Measurements from ENCODE around the gene NAT9. TPM values are rescaled to one million over a fixed set of nuclear protein-coding genes. Genes with fewer than 3 reads are reported as not detected.
A peak's percentile ranks its signal among the peaks of the same experiment; 100 is the strongest.

Gene NAT9
- total RNA-seq: 10 to 100 TPM; 58.3 to 77.3 TPM
- 52.6 TPM for polyA plus RNA-seq (2013, experiment 1 of 2)
- polyA plus RNA-seq (2013, experiment 2 of 2): 39.7 TPM
- long read RNA-seq, experiment 1, partial matches to known transcripts: 2 of 13 reads
- long read RNA-seq, experiment 1, other reads (novel, unspliced or antisense): 8 of 13 reads
- long read RNA-seq, experiment 2, transcript NAT9-210 (7 exons, 1,860 nt): major isoform, 9 of 103 reads
- long read RNA-seq, experiment 2, transcript NAT9-201 (7 exons, 1,875 nt): minor isoform, 8 of 103 reads
- long read RNA-seq, experiment 2, transcript NAT9-225 (6 exons, 1,993 nt): minor isoform, 7 of 103 reads
- long read RNA-seq, experiment 2, partial matches to known transcripts: 9 of 103 reads
- long read RNA-seq, experiment 2, other reads (novel, unspliced or antisense): 60 of 103 reads
- long read RNA-seq, experiment 3, transcript NAT9-201 (7 exons, 1,875 nt): minor isoform, 27 of 270 reads
- long read RNA-seq, experiment 3, transcript NAT9-212 (7 exons, 1,011 nt): minor isoform, 5 of 270 reads
- long read RNA-seq, experiment 3, transcript NAT9-210 (7 exons, 1,860 nt): major isoform, 57 of 270 reads
- long read RNA-seq, experiment 3, transcript NAT9-225 (6 exons, 1,993 nt): minor isoform, 18 of 270 reads
- long read RNA-seq, experiment 3, partial matches to known transcripts: 16 of 270 reads
- long read RNA-seq, experiment 3, other reads (novel, unspliced or antisense): 131 of 270 reads
- long read RNA-seq, experiment 4, transcript NAT9-225 (6 exons, 1,993 nt): minor isoform, 8 of 135 reads
- long read RNA-seq, experiment 4, transcript NAT9-210 (7 exons, 1,860 nt): major isoform, 29 of 135 reads
- long read RNA-seq, experiment 4, transcript NAT9-215 (2 exons, 744 nt): minor isoform, 6 of 135 reads
- long read RNA-seq, experiment 4, transcript NAT9-201 (7 exons, 1,875 nt): minor isoform, 17 of 135 reads
- long read RNA-seq, experiment 4, partial matches to known transcripts: 4 of 135 reads
- long read RNA-seq, experiment 4, other reads (novel, unspliced or antisense): 59 of 135 reads

- Histone ChIP-seq H3K4me1 (ENCODE audit: control insufficient read depth, insufficient read depth, low read length) (peaks cover 5% of the 10 kb centered on the region), H3K27ac (ENCODE audit: low read depth, low read length) (peak within 1 kb of the TSS; percentile 50), H3K9ac (ENCODE audit: extremely low read depth, low read length, poor library complexity, severe bottlenecking) (peak within 1 kb of the TSS; percentile 67), H3K4me3 (ENCODE audit: low read length) (peak within 1 kb of the TSS; percentile 97), H3K27me3 (ENCODE audit: control insufficient read depth, insufficient read depth, low read length, poor library complexity, severe bottlenecking) (no peaks in the 10 kb centered on the region), H3K36me3 (ENCODE audit: control insufficient read depth, insufficient read depth, low read length) (peaks cover 56% of the 10 kb centered on the region), H3K9me3 (ENCODE audit: control insufficient read depth, low read length) (no peaks in the 10 kb centered on the region)
- Mint-ChIP-seq H3K36me3 (ENCODE audit: low read depth) (peaks cover 41% of the 10 kb centered on the region), H3K4me1 (peaks cover 9% of the 10 kb centered on the region), H3K27ac (peak within 1 kb of the TSS; percentile 90), H3K27me3 (ENCODE audit: insufficient read depth) (no peaks in the 10 kb centered on the region), H3K4me3 (peak within 1 kb of the TSS; percentile 87), H3K9me3 (no peaks in the 10 kb centered on the region)
- peak; percentile 100 for DNase-seq
- TF ChIP-seq CTCF (conservative IDR thresholded peaks at IDR 0.05): no peak
- WGBS, 2 experiments (ENCODE audit: insufficient coverage in 1 of 2, insufficient read length in 1 of 2): 0% methylated on average over 63 of the region's 64 CpGs; no CpG with 5 or more reads in 1 of the 2 experiments
These were observed at the start of gene NAT9 for GRCh38 chr17:74776044-74776962. NAT9 (minus strand) TSS chr17:74776345; CDS start chr17:74775698, 647 bp downstream.

GRCh38 chr17:74824961-74825627, 48.9 kb upstream of the NAT9 start:
- no peak for DNase-seq
- Mint-ChIP-seq H3K4me3 (no peak overlapping the region), H3K4me1 (no peaks in the 10 kb centered on the region), H3K27me3 (ENCODE audit: insufficient read depth) (no peaks in the 10 kb centered on the region), H3K36me3 (ENCODE audit: low read depth) (peaks cover 17% of the 10 kb centered on the region), H3K9me3 (no peaks in the 10 kb centered on the region), H3K27ac (no peak overlapping the region)
- no peak overlapping the region for H3K9ac ChIP-seq (ENCODE audit: extremely low read depth, low read length, poor library complexity, severe bottlenecking)
- no peak overlapping the region for H3K4me3 ChIP-seq (ENCODE audit: low read length)
- peak overlapping the region; percentile 24 for H3K27ac ChIP-seq (ENCODE audit: low read depth, low read length)
- no peak for TF ChIP-seq CTCF (conservative IDR thresholded peaks at IDR 0.05)
- 90 to 92% methylated on average over 5 to 11 of the region's 11 CpGs for WGBS, 2 experiments (ENCODE audit: insufficient coverage in 1 of 2, insufficient read length in 1 of 2)
- no peaks in the 10 kb centered on the region for H3K4me1 ChIP-seq (ENCODE audit: control insufficient read depth, insufficient read depth, low read length)
- no peaks in the 10 kb centered on the region for H3K9me3 ChIP-seq (ENCODE audit: control insufficient read depth, low read length)
- H3K27me3 ChIP-seq (ENCODE audit: control insufficient read depth, insufficient read depth, low read length, poor library complexity, severe bottlenecking): no peaks in the 10 kb centered on the region
- H3K36me3 ChIP-seq (ENCODE audit: control insufficient read depth, insufficient read depth, low read length): peaks cover 5% of the 10 kb centered on the region
